Endothelial cell (in vitro differentiated cells): Measurements from ENCODE around the gene CUL1. TPM values are rescaled to one million over a fixed set of nuclear protein-coding genes. Genes with fewer than 3 reads are reported as not detected.

ENCODE experiments used
- DNase-seq: peaks from one replicate; pipeline ENCODE4 v3.0.0; 2021; ENCODE audit warnings: low spot score
- H3K27ac Mint-ChIP-seq: one replicate; pipeline ENCODE4 v1.8.0; 2021; ENCODE audit warnings: mixed read lengths, inconsistent platforms; ENCODE audit not compliant: unreplicated experiment
- H3K27me3 Mint-ChIP-seq: one replicate; pipeline ENCODE4 v1.8.0; 2021; ENCODE audit warnings: mild to moderate bottlenecking, moderate library complexity, mixed read lengths, inconsistent platforms; ENCODE audit not compliant: unreplicated experiment
- H3K36me3 Mint-ChIP-seq: one replicate; pipeline ENCODE4 v1.8.0; 2021; ENCODE audit warnings: mild to moderate bottlenecking, low read depth, mixed read lengths, inconsistent platforms; ENCODE audit not compliant: unreplicated experiment
- H3K4me1 Mint-ChIP-seq: one replicate; pipeline ENCODE4 v1.8.0; 2021; ENCODE audit warnings: mild to moderate bottlenecking, mixed read lengths, inconsistent platforms; ENCODE audit not compliant: unreplicated experiment
- H3K4me3 Mint-ChIP-seq: one replicate; pipeline ENCODE4 v1.8.0; 2021; ENCODE audit warnings: mild to moderate bottlenecking, mixed read lengths, inconsistent platforms; ENCODE audit not compliant: unreplicated experiment
- H3K9me3 Mint-ChIP-seq: one replicate; pipeline ENCODE4 v1.8.0; 2021; ENCODE audit warnings: mixed read lengths, inconsistent platforms; ENCODE audit not compliant: unreplicated experiment
- total RNA-seq: library from RNA; stranded (reverse); fragmentation: NEBNext Ultra II Directional; extraction: Animal tissue kit (Norgen Biotek cat#: 25700); gene quantifications from one replicate; pipeline ENCODE4 v1.2.1, GENCODE V29; 2021; ENCODE audit not compliant: unreplicated experiment
- TF ChIP-seq, protein P1 (sequence below): fragments of 200-600 bp; sonication (generic); IDR thresholded peaks from one replicate; pipeline ENCODE4 v1.5.0; 2021; ENCODE audit warnings: antibody characterized with exemption; ENCODE audit not compliant: unreplicated experiment

The CUL1 gene
- total RNA-seq, 1 donor from 2014 or later: 54.5 TPM

DNA sequence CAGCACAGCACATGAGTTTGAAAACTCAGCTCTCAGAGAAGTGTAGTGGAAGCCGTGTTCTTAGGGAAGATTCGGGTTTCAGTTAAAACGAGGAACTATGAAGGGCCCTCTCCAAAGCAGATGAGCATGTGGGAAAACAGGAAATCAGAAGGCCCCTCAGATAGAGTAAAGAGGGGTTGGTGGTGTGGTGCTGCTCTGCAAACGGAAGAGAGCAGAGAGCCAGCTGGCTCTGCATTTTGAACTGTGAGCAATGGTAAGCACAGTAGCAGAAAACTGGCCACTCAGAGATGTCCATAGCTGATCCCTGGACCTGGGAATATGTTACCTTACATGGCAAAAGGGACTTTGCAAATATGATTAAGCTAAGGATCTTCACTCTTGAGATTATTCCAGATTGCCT lies 27.9 kb upstream of the CUL1 start:
- no peaks in the 10 kb centered on the region for H3K36me3 Mint-ChIP-seq
- TF ChIP-seq, protein P1, sequence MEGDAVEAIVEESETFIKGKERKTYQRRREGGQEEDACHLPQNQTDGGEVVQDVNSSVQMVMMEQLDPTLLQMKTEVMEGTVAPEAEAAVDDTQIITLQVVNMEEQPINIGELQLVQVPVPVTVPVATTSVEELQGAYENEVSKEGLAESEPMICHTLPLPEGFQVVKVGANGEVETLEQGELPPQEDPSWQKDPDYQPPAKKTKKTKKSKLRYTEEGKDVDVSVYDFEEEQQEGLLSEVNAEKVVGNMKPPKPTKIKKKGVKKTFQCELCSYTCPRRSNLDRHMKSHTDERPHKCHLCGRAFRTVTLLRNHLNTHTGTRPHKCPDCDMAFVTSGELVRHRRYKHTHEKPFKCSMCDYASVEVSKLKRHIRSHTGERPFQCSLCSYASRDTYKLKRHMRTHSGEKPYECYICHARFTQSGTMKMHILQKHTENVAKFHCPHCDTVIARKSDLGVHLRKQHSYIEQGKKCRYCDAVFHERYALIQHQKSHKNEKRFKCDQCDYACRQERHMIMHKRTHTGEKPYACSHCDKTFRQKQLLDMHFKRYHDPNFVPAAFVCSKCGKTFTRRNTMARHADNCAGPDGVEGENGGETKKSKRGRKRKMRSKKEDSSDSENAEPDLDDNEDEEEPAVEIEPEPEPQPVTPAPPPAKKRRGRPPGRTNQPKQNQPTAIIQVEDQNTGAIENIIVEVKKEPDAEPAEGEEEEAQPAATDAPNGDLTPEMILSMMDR: no peak
- H3K9me3 Mint-ChIP-seq: no peaks in the 10 kb centered on the region
- peaks cover 3% of the 10 kb centered on the region for H3K27me3 Mint-ChIP-seq
- no peak overlapping the region for H3K4me3 Mint-ChIP-seq
- H3K4me1 Mint-ChIP-seq: peaks cover 6% of the 10 kb centered on the region
- H3K27ac Mint-ChIP-seq: no peak overlapping the region
- DNase-seq: no peak

DNA sequence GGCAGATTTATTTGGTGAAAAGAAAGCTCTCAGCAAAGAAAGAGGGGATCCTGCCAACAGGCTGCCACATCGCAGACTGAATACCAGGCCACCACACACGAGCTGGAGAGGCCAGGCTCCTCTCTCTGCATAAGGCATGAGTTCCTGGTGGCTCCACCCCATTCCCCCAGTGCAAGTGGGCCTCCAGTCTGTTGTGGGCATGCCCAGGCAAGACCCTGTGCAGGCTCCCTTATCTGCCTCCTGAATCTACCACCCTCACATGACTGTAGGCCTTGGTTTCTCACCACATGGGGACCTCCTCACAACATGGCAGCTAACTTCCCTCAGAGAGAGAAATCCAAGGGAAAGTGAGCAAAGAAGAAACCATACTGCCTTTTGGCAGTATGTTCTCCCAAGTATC lies 26.7 kb upstream of the CUL1 start:
- H3K4me3 Mint-ChIP-seq: no peak overlapping the region
- no peak overlapping the region for H3K27ac Mint-ChIP-seq
- H3K36me3 Mint-ChIP-seq: no peaks in the 10 kb centered on the region
- TF ChIP-seq, protein P1: no peak
- peaks cover 6% of the 10 kb centered on the region for H3K4me1 Mint-ChIP-seq
- H3K9me3 Mint-ChIP-seq: no peaks in the 10 kb centered on the region
- DNase-seq: no peak
- peaks cover 3% of the 10 kb centered on the region for H3K27me3 Mint-ChIP-seq

DNA sequence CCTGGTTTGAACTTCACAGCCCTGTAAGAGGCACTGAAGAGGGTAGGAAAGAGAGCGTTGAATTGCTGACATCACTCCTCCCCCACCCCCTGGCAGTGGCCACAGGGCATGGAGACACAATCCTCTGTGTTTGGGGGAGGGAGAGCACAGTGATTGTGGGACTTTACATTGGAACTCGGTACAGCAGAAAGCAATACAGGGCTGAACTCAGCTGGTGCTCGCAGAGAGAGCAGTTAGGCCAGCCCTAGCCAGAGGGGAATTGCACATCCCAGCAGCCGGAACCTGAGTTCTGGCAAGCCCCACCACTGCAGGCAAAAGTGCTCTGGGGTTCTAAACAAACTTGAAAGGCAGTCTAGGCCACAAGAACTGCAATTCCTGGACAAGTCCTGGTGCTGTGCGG lies 24.0 kb upstream of the CUL1 start:
- H3K27me3 Mint-ChIP-seq: no peaks in the 10 kb centered on the region
- DNase-seq: no peak
- TF ChIP-seq, protein P1: no peak
- H3K4me1 Mint-ChIP-seq: peaks cover 10% of the 10 kb centered on the region
- no peak overlapping the region for H3K27ac Mint-ChIP-seq
- H3K9me3 Mint-ChIP-seq: no peaks in the 10 kb centered on the region
- H3K36me3 Mint-ChIP-seq: no peaks in the 10 kb centered on the region
- H3K4me3 Mint-ChIP-seq: no peak overlapping the region

DNA sequence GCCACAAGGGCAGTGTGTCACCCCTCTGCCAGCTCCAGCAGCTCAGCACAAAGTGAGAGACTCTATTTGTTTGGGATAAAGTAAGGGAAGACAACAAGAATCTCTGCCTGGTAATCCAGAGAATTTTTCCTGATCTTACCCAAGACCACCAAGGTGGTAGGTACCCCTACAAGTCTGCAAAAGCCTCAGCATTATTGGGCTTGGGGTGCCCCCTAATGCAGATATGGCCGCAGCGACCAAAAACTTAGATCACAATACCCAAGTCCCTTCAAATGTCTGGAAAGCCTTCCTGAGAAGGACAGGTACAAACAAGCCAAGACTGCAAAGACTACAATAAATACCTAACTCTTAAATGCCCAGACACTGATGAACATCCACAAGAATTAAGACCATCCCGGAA lies 22.4 kb upstream of the CUL1 start:
- DNase-seq: no peak
- Mint-ChIP-seq H3K4me3 (no peak overlapping the region), H3K4me1 (peaks cover 10% of the 10 kb centered on the region), H3K9me3 (no peaks in the 10 kb centered on the region), H3K36me3 (no peaks in the 10 kb centered on the region), H3K27me3 (no peaks in the 10 kb centered on the region), H3K27ac (no peak overlapping the region)
- TF ChIP-seq, protein P1: no peak

DNA sequence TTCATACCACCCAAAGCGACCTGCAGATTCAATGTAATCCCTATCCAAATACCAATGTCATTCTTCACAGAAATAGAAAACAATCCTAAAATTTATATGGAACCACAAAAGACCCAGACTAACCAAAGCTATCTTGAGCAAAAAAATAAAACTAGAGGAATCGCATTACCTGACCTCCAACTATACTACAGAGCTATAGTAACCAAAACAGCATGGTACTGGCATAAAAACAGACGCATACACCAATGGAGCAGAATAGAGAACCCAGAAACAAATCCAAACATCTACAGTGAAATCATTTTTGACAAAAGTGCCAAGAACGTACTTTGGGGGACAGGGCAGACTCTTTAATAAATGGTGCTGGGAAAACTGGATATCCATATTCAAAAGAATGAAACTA lies 16.9 kb upstream of the CUL1 start:
- no peak for DNase-seq
- Mint-ChIP-seq H3K9me3 (no peaks in the 10 kb centered on the region), H3K27me3 (peaks cover 1% of the 10 kb centered on the region), H3K27ac (no peak overlapping the region), H3K4me1 (peaks cover 14% of the 10 kb centered on the region), H3K36me3 (no peaks in the 10 kb centered on the region), H3K4me3 (no peak overlapping the region)
- TF ChIP-seq, protein P1: no peak
